HepG2 (cell line): Measurements from ENCODE around the gene ADGRF1. TPM values are rescaled to one million over a fixed set of nuclear protein-coding genes. Genes with fewer than 3 reads are reported as not detected.

Experiments used
- AHDC1 ChIP-seq: sonication (generic); formaldehyde crosslinking; IDR thresholded peaks from 2 replicates; pipeline ENCODE4 v1.5.1; 2020; ENCODE audit warnings: mild to moderate bottlenecking, missing genetic modification reagents, borderline replicate concordance
- DBP ChIP-seq: sonication (generic); formaldehyde crosslinking; IDR thresholded peaks from 2 replicates; pipeline ENCODE4 v1.4.0; 2020; ENCODE audit warnings: missing genetic modification reagents; ENCODE audit errors: not compliant biosample characterization
- ETV5 ChIP-seq: IDR thresholded peaks from 2 replicates; pipeline ENCODE4 v1.6.1; 2018; ENCODE audit warnings: missing biosample characterization, missing genetic modification reagents, inconsistent platforms, borderline replicate concordance
- FOXA3 ChIP-seq: IDR thresholded peaks from 2 replicates; pipeline ENCODE4 v1.6.1; 2016; ENCODE audit warnings: missing genetic modification reagents, missing compliant biosample characterization
- FOXK1 ChIP-seq: sonication (generic); formaldehyde crosslinking; IDR thresholded peaks from 2 replicates; pipeline ENCODE4 v1.4.0; 2020; ENCODE audit warnings: low read depth, missing genetic modification reagents, borderline replicate concordance
- FOXK2 ChIP-seq: fragments of 450-650 bp; IDR thresholded peaks from 2 replicates; pipeline ENCODE4 v1.6.1; 2016
- FOXP4 ChIP-seq: sonication (generic); formaldehyde crosslinking; IDR thresholded peaks from 2 replicates; pipeline ENCODE4 v1.4.0; 2020; ENCODE audit warnings: missing genetic modification reagents
- HNRNPK ChIP-seq: fragments of 200-400 bp; formaldehyde crosslinking; IDR thresholded peaks from 2 replicates; pipeline ENCODE4 v1.6.1; 2018; ENCODE audit warnings: low read length, low read depth, moderate library complexity, mild to moderate bottlenecking; ENCODE audit not compliant: poor library complexity, severe bottlenecking
- HOMEZ ChIP-seq: IDR thresholded peaks from 2 replicates; pipeline ENCODE4 v1.6.1; 2016; ENCODE audit warnings: low read depth
- MBNL3 ChIP-seq: fragments of 250-450 bp; sonication (Bioruptor Pico); conservative IDR thresholded peaks from 2 replicates; pipeline ENCODE4 v1.8.0; 2022; ENCODE audit warnings: mild to moderate bottlenecking, inconsistent platforms
- PHF21A ChIP-seq: sonication (generic); formaldehyde crosslinking; IDR thresholded peaks from 2 replicates; pipeline ENCODE4 v1.5.0; 2020; ENCODE audit warnings: mild to moderate bottlenecking, missing genetic modification reagents
- RAD21 ChIP-seq: fragments of 450-650 bp; formaldehyde crosslinking; IDR thresholded peaks from 2 replicates; pipeline ENCODE4 v1.5.0; 2020; ENCODE audit warnings: mild to moderate bottlenecking
- RBM22 ChIP-seq: fragments of 200-400 bp; formaldehyde crosslinking; optimal IDR thresholded peaks from 2 replicates; pipeline ENCODE3; 2017; ENCODE audit warnings: mild to moderate bottlenecking, low read length, moderate library complexity
- RXRA ChIP-seq: sonication (generic); formaldehyde crosslinking; IDR thresholded peaks from 2 replicates; pipeline ENCODE4 v1.5.1; 2020; ENCODE audit warnings: missing genetic modification reagents
- RXRB ChIP-seq: IDR thresholded peaks from 2 replicates; pipeline ENCODE4 v1.6.1; 2016; ENCODE audit warnings: borderline replicate concordance, missing genetic modification reagents, missing compliant biosample characterization
- ZNF24 ChIP-seq: fragments of 450-650 bp; IDR thresholded peaks from 2 replicates; pipeline ENCODE4 v1.6.1; 2017; ENCODE audit warnings: antibody characterized with exemption, mild to moderate bottlenecking
- ZNF644 ChIP-seq: IDR thresholded peaks from 2 replicates; pipeline ENCODE4 v1.6.1; 2016; ENCODE audit warnings: low read depth
- ZSCAN25 ChIP-seq: sonication (generic); formaldehyde crosslinking; IDR thresholded peaks from 2 replicates; pipeline ENCODE4 v1.8.0; 2022; ENCODE audit warnings: mild to moderate bottlenecking, missing genetic modification reagents
- polyA plus RNA-seq, 8 experiments: library from polyadenylated mRNA; depleted of rRNA in 3 of 8; stranded (reverse) in 7 of 8; unstranded in 1 of 8; fragments of >200 nt; fragmentation: Illumina TruSeq in 4 of 8; extraction: Trizol in 4 of 8; gene quantifications; 2 replicates each; pipeline versions ENCODE4 v1.2.1 to v1.2.3, GENCODE V29; 2011 to 2016; ENCODE audit warnings: low read depth in 4 of 8, missing spikeins in 1 of 8, mixed read lengths in 1 of 8; ENCODE audit not compliant: insufficient read depth in 1 of 8
- total RNA-seq, 5 experiments: library from RNA; depleted of rRNA; stranded (reverse); fragments of >200 nt; fragmentation: Illumina TruSeq; extraction: Trizol; gene quantifications; 2 replicates each; pipeline ENCODE4 v1.2.3, GENCODE V29; 2016; ENCODE audit warnings: low read depth in 1 of 5

The ADGRF1 gene
- total and polyA plus RNA-seq, 2 of the 13 experiments (the other 11 are each of a cell fraction or from before 2014, with no cell fraction given): not detected

- TF ChIP-seq ETV5 (CRISPR knock-in tag) (peak; percentile 74; the same call in 1 of the 2 replicates), FOXP4 (CRISPR knock-in tag) (peak; percentile 78), HOMEZ (peak; percentile 98), ZSCAN25 (CRISPR knock-in tag) (0 out of 2 replicates have a peak, but pooled peaks have one; percentile 18), HNRNPK (no peak), DBP (CRISPR knock-in tag) (no peak), ZNF24 (0 out of 2 replicates have a peak, but pooled peaks have one; percentile 23), PHF21A (CRISPR knock-in tag) (peak; percentile 65), AHDC1 (peak; percentile 69; the same call in 1 of the 2 replicates), FOXK1 (CRISPR knock-in tag) (peak; percentile 89; the same call in 1 of the 2 replicates), RXRA (peak; percentile 24; the same call in 1 of the 2 replicates), RBM22 (no peak), RXRB (peak; percentile 73; the same call in 1 of the 2 replicates), FOXK2 (peak; percentile 60; the same call in 1 of the 2 replicates), ZNF644 (CRISPR knock-in tag) (peak; percentile 87), FOXA3 (CRISPR knock-in tag) (peak; percentile 90), MBNL3 (CRISPR knock-in tag) (no peak), RAD21 (peak; percentile 82)
These were observed 5.6 kb upstream of the ADGRF1 start (continued) for GRCh38 chr6:47047479-47048407.
